Left forelimb (tissue), 1 donor: ENCODE results near the gene ALDH5A1.

Source experiments
- DNase-seq: peaks from one replicate; pipeline ENCODE4 v3.0.0-alpha.2; 2018; ENCODE audit warnings: low spot score

ALDH5A1 gene

GRCh38 chr6:24524805-24525204, 30.0 kb downstream of the ALDH5A1 start:
- no peak for DNase-seq

DNA sequence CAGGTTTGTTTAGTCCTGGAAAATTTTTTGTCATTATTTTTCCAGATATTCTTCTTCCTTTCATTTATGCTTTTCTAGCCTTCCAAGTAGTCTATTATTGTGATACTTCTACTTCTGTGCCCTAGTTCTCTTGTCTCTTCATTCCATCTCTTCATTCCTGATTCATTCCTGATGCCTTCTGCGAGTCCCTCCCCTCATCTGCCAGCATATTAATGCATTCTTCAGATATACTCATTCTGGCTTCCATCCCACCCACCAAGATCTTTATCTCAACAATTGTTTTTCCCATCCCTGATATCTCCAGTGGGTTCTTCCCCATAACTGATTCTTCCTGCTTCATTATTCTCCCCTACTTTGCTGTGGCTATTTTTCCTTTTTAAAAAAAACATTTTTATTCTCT, 35.2 kb downstream of the ALDH5A1 start:
- no peak for DNase-seq

- DNase-seq, result no peak
Observed at GRCh38 chr6:24534329-24534728, 39.6 kb downstream of the ALDH5A1 start.

GRCh38 chr6:24535210-24535609, 40.4 kb downstream of the ALDH5A1 start:
- DNase-seq, result no peak

DNA sequence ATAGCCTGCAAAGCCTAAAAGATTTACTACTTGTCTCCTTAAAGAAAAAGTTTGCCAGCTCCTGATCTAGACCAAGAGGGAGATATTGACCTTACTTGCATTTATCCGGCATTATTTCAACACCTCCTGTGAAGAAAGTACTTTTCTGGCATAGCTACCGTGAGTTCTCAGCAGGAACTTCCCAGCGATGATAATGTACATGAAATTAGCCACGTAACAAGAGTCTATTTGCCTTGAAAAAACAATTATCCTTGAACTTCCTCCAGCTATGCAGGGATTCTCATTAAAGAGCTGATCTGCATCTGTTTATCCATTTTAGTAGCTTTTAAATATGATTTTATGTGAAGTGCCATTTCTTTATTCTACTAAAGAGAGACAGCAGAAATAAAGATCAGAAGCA, 41.7 kb downstream of the ALDH5A1 start:
- no peak for DNase-seq

GRCh38 chr6:24537082-24537699, 42.4 kb downstream of the ALDH5A1 start:
- DNase-seq, result no peak

- DNase-seq, result no peak
Observed at GRCh38 chr6:24537771-24538385, 43.1 kb downstream of the ALDH5A1 start.

DNA sequence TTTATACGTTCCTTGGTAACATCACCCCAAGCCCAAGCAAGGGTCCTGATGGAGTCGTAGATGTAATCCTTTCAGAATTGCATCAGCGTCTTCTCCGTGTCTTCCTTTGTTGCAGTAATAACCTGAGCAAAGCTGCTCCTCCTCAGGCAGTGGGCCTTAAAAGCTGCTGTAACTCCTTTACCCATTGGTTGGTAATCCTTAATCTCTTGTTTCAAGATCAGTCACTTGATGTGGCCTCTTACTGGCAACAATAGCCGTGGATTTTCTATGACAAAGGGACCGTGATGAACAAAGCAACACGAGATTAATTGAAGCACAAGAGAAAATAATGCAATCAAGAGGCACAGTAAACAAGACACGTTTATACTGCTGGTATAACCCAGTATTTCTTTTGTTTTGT, 44.6 kb downstream of the ALDH5A1 start:
- no peak for DNase-seq

- DNase-seq, result no peak
Observed at GRCh38 chr6:24540197-24540596, 45.4 kb downstream of the ALDH5A1 start.

DNA sequence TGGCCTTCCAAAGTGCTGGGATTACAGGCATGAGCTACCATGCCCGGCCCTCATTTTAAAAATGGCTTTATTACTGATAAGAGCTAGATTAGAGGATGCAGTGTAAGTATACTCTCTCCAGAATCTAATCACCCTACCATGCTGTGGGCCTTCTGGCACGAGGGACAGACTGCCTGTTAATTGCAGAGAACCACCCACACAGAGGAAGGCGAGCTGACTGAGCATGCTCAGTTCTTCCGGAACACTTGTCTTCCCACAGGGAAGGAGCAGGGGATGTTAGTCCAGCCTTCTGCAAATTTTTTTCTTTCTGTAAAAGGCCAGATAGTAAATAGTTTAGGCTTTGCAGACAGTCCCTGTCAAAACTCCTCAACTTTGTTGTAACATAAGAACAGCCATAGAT, 48.9 kb downstream of the ALDH5A1 start:
- no peak for DNase-seq

- DNase-seq, result no peak
Observed at GRCh38 chr6:24545183-24545582, 50.4 kb downstream of the ALDH5A1 start.

DNA sequence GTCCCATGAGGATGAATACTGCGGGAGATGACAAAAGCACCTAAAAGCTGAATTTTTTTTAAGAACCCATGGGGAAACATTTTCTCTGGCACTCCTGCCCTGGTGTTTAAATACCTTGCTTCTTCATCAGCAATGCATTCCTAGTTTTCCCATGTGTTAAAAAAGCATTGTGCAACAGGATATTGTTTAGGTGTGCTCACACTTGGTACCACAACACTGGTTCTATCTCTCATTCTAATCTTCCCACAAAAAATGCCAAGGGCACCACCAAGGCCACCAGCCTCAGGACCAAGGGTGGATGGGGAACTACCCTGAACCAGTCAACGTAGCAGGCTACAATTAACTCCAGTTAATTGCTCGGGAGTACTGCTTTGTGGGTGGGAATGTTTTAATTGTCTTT, 50.9 kb downstream of the ALDH5A1 start:
- no peak for DNase-seq

DNA sequence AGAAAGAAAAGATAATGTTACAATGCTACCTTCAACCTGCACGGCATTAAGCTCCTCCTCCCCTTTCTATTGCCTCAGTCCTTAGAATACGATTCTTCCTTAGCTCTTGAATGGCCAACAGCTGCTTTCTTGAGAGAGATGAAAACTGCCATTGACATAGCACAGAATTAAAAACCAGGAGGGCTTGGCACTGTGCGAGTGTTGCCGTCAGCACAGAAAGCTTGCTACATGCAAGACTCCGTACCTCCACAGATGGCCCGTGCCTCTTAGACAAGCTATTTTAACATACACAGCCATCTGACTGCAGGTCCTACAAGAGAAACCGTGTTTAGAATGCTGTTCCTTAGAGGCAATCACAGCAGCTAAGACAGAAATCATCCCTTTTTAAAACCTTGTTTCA, 51.7 kb downstream of the ALDH5A1 start:
- DNase-seq, result no peak

DNA sequence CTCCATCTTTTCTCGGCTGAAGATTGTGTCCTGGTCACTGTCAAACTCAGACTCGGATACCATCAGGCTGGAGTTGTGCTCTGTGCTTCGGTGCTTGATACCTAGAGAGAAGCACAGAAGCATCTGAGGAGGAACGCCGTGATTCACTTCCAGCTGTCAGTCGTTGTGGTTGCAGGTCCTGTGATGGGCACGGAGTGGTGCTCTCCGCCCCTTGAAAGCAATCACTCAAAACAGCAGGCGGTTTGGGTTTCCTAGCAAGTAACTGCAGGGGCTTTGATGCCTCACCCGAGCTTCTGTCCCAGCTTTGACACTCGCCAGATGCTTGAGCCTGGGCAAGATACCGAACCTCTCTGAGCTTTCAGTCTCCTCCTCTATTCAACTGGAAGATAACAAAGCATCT, 52.5 kb downstream of the ALDH5A1 start:
- no peak for DNase-seq

DNA sequence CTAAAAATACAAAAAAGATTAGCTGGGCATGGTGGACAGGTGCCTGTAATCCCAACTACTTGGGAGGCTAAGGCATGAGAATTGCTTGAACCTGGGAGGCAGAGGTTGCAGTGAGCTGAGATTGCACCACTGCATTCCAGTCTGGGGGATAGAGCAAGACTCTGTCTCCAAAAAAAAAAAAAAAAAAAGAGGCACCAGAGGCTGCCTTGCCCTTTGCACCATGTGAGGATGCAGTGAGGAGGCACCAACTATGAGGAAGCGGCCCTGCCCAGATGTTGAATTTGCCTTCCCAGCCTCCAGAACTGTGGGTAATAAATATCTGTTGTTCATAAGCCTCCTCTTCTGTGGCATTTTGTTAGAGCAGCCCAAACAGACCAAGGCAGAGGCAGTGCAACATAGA, 54.4 kb downstream of the ALDH5A1 start:
- no peak for DNase-seq

DNA sequence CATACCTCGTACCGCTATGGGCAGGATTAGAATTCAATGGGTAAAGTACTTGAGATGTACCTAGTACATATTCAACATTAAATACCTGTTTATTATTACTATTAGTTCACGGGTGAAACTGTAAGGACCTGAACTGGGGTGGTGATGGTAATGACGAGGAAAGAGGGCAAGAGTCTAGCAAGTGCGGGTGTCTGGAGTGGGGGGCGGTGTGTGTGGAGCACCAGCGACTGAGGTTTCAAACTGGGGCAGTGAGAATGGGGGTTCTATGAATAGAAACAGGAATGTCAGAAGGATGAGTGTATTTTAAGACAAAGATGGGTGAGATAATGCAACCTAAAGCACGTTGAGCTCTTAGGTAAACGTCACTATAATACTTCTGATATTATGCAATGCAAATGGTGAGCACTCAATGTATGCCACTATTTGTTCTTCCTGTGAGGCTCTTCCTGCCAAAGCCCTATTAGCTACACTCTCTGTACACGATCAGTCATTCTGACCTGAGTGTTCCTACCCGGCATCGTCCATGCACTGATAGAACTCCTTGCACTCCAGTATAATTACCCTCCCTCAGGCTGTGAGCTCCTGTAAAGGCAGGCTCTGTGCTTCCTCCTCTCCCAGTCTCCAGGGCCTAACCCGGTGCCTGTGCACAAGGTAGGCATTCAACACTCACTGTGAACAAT, 55.0 kb downstream of the ALDH5A1 start:
- no peak for DNase-seq

GRCh38 chr6:24551139-24551538, 56.4 kb downstream of the ALDH5A1 start:
- no peak for DNase-seq

- no peak for DNase-seq
Observed at GRCh38 chr6:24554474-24554873, 59.7 kb downstream of the ALDH5A1 start.

DNA sequence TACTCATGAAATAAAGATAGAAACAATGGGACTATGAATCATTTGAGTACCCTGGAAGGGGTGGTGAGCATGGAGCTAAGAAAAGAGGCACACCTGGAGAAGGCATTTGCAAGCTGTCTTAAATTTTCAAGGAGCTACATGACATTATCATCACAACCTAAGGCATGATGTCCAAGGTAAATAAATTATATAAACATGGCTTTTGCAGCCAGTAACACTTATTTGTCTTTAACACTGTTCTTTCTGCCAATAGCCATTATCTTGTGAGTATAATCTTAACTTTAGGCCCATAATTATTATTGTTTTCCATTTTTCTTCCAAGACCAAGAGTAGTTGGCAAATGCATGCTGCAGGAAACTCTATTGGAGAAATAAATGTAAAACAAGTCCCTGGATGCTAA, 63.7 kb downstream of the ALDH5A1 start:
- DNase-seq, result no peak

DNA sequence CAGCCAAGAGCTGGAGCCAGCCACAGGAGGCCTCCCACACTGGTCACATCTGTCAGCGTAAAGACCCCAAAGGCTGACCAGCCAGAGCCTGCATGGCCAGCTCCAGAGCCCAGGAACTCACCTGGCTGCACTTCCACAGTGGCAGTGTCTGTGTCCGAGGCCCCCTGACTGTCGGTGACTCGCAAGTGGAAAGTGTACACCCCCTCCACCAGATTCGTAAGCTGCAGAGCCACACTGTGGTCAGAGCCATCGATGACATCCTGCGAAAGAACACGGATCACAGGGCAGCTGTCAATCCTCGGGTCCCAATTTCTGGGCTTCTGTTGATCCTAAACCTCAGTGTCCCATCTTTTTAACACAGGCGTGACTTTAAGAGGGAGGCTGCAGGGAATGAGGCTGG, 69.3 kb downstream of the ALDH5A1 start:
- DNase-seq, result no peak

DNA sequence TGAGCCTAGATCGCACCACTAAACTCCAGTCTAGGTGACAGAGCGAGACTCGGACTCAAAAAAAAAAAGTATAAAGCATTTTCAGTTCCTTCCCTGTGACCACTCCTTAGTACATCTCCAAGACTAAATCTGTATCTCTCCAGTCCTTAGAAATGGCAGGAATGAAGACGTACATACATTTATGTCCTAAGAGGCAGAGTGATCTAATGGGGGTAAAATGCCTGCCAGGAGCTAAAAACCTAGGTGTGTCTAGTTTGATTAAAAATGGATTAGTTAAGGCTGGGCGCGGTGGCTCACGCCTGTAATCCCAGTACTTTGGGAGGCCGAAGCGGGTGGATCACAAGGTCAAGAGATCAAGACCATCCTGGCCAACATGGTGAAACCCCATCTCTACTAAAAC, 70.4 kb downstream of the ALDH5A1 start:
- DNase-seq, result no peak

DNA sequence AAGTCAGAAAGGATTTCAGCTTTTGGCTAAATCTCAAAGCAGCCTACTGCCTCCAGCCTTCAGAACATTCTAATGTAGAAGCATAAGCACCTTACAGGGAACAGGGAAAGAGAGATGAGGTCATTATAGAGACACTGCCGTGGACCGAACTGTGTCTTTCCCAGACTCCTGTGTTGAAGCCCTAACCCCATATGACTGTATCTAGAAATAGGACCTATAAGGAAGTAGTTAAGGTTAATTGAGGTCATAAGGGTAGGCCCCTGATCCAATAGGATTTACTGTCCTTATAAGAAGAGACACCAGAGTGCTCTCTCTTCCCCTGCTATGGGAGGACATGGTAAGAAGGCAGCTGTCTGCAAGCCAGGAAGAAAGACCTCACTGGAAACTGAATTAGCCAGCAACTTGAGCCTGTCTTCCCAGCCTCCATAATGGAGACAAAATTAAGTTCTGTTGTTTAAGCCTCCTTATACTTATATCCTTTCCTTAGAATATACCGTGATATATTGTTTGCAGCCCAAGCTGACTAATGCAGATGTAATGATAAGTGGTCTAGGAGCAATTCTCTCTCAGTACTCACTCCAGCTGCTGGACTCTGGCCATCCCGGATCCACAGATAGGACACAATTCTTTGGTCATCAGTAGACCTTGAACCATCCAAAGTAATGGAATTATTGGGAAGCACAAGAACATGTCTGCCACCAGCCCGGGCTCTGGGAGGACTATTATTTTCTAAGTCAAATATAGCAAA, 71.4 kb downstream of the ALDH5A1 start:
- DNase-seq, result no peak

DNA sequence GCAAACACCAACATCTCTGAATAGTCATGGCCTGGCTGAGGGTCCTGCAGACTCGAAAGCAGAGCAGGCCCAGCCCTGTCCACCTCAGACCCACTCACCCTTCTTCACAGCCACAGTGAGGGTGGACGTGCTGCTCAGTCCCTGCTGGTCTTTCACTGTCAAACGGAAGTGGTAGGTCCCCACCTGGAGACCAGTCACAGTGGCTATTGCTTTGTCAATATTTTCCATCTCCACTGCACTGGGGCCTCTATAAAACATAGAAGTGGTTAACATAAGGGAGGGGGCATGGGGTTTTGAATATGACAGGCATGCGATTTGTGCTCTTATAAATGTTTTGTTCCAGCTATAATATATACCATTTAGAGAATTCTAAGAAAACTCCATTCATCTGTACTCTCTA, 73.9 kb downstream of the ALDH5A1 start:
- DNase-seq, result no peak
